HG03460 (cell line): ENCODE data around the gene ZNRF3.

Source experiments
- ATAC-seq: cut with Tn5 transposase; IDR thresholded peaks from one replicate; pipeline ENCODE4 v1.9.1; 2021; ENCODE audit not compliant: unreplicated experiment

Gene ZNRF3

DNA sequence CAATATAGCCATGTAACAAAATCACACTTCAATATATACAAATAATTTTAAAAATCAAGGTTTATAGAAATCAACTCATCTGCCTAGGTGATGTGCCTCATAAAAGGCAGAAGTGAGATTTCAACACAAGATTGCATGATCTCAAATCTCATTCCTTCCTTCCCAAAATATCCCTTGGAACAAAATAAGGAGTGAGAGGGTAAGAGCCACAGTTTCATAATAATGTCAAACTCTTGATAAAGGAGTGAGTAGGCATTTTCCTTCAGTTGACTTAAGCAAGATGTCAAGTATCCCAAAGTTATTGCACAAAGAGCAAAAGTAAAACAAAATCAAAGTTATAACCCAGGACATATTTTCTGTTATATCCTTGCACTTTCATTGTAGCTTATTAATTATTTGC is 97.0 kb downstream of the ZNRF3 start:
- no peak for ATAC-seq

DNA sequence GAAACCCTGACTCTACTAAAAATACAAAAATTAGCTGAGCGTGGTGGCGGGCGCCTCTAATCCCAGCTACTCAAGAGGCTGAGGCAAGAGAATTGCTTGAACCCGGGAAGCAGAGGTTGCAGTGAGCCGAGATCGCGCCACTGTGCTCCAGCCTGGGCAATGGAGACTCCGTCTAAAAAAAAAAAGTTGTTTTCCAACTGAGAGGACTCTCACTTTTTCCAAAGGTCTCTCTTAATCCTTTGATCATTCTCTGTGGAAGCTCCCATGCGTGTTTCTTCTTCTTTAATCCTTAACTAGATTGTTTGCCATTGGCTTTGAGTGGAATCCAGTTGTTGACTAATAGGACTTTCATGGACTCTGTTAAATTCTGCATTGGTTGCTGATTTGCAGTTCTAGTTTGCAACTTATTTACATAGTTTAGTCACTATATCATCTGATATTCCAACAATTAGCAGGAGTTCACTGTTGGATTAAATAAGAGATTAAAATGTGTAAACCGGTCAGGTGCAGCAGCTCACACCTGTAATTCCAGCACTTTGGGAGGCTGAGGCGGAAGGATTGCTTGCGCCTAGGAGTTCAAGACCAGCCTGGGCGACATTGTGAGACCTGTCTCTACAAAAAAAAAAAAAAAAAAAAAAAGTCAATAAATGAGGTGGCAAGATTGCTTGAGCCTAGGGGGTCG is 98.6 kb downstream of the ZNRF3 start:
- ATAC-seq, result no peak

DNA sequence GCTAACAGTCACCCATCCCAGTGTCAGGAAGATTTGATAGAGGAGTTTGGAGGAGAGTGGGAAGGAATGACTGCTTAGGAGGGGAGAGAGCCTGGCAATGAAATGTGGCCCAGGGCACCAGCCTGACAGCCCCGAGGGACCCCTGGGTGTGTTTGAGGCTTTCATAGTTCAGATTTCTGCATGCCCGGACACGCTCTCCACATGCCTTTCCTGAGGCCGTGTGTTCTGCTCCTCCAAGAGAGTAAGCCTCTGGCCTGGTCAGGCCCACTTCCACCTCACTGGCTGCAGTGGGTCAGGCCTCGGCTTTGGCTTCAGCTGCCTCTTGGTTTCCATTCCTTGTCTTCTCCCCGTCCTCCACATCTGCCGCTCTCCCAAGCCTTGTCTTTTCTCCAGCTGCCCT is 99.8 kb downstream of the ZNRF3 start:
- no peak for ATAC-seq

DNA sequence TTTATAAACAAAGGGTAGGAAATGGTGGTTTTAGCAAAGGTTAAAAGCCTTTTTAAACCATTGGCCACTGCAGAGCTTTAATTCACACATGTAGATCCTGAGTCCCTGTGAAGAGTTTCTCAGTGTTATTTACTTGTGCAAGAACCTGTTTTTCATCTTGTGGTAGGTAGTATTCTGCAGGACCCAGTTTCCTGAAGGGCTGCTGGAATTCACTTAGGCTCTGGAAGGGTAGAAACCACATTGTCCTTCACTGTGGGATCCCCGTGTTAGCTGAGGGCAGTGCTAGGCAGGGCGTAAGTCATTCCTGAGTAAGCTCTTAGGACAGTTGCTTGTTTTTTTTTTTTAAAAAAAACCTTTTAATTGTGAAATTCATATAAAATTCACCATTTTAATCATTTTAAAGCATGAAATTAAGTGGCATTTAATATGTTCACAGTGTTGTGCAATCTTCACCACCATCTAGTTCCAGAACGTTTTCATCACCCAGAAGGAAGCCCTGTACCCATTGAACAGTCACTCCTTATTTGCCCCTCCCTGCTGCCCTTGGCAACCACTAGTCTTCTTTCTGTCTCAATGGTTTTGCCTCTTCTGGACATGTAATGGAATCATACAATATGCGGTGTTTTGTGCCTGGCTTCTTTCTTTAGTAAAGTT is 100.5 kb downstream of the ZNRF3 start:
- no peak for ATAC-seq

DNA sequence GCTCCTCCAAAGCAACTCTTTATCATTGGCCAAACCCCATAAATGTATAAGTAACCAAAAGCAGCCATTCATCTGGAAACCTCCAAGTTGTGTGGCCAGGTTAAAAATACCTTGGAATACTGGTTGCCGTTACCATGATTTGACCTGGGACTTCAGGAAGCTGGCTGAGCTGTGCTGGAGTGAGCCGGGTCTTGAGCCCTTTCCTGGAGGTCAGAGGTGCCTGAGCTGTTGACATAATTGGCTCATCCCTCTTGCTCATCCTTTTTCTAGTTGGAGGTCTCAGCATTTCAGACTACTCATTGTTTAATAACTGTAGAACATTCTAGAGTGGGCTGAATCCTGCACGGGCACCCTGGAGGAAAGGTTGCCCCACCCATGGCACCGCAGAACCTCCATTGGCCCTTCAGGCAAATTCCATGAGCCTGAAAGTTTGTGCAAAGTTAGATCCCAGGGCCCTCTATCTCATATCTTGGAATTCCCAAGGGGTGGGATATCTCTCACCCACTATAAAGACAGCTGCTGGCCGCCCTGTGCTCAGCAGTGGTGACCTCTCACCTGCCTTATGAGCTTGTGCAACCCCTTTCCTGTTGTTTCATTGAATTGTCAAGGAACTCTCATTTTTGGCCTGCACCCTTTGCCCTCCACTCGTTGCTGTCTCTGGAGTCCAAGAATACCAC is 101.2 kb downstream of the ZNRF3 start:
- no peak for ATAC-seq

DNA sequence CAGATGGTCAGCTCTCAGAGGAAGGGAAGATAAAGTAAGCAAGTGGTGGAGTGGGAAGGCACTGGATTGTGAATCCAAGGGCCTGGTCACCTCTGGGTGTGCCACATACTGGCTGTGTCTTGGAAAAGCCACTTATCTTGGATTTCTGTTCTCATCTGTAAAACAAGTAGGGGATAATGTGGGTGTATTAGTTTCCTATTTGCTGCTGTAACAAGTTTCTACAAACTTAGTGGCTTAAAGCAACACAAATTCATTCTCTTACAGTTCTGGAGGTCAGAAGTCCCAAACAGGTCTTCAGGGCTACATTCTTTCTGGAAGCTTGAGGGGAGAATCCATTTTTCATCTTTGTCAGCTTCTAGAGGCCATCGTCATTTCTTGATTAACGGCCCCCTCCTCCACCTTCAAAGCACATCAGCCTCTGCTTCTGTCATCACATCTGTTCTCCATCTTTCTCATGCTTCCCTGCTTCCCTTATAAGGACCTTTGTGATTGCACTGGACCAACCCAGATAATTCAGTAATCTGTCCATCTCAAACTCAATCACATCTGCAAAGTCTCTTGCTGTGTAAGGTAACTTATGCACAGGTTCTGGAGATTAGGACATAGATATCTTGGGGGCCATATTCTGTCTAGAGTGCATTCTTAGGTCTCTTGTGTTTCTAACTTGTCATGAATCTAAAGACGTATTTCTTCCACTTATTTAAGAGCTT is 102.4 kb downstream of the ZNRF3 start:
- ATAC-seq, result no peak

DNA sequence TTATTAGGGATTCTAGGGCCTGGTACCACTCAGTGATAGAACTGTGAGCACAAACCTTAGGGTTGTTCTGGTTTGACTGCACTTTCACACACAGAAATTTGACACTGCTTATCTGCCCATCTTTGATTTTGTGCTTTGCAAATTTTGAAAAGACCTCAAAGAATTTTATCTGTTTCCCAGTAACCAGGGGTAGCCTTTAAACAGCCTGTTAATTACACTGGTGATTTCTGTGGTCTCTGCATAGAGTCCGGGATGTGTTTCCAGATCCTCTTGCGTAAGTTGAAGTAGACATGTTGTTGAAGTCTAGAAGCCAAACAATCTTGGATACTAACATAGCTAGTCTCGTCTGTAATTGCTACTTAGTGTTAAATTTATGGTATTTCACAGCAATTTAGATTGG is 103.0 kb downstream of the ZNRF3 start:
- no peak for ATAC-seq

DNA sequence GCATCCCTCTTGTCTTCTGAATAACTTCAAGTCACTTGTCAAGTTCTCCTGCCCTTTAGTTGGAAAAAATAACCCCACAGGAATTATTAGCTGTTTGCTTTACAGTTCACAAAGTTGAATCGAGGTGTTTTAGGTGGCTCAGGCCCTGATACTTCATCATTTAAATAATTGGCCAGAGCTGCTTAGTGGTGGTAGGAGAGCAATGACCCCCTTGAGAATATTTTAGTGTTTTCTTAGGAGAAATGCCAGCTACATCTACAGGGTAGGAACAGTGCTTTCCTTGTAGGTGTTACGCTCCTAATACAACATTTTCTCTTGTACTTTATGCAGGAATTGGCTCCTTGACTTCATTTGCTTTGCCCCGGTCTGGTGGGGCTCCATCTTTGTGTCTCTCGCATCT is 105.1 kb downstream of the ZNRF3 start:
- ATAC-seq, result no peak

DNA sequence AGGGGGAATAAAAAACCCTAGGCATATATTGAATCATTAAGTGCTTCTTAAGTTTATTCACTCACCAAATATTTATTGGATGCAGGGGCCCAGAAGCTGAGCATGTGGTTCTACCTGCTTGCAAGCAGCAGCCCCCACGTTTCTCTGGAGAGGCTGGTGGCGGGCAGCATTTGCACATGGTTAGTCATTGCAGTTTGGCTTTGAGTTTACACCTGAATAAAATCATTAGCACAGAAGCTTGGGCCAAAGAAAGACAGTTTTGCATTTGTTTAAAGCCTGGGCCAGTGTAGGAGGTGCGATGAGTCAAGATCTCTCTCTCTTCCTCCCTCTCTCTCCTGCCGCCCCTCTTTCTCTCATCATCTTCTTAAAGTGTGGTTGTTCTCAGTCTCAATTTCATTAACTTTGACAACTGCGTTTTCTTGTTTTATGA is 105.7 kb downstream of the ZNRF3 start:
- ATAC-seq, result no peak

DNA sequence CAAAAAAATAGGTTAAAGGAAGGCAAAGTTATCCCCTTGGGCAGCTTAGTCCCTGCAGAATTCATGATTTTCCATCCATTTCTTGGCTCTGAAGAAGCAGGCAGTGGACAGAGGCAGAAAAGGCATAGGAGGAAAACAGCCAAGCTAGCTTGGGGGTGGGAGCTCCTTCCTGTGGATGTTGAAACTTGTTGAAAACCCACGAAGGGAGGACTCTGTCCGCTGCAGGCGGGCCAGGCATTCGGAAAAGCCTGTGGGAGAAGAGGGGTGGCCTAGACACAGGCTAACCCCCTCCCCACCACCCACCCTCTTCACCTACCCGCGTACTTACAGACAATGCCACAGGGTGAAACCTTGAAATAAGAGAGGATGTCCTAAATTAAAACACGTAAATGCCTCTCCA is 106.1 kb downstream of the ZNRF3 start:
- no peak for ATAC-seq

DNA sequence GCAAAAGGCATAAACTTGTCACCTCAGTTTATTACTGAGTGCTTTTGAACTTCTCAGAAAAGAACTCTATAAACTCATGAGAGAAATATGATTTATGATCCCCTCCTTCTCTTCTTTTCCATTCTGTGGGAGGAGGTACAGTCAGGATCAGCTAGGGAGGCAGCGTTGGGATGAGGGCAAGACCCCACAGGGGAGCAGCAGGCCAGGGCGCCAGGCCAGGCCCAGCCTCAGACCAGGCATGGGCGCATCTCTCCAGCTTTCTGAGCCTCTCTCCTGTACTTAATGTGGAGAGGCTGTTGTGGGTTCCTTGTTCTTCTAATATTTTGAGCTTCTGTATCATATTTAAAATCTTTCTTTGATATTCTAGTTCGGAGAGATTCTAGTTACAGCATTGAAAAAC is 106.5 kb downstream of the ZNRF3 start:
- no peak for ATAC-seq

DNA sequence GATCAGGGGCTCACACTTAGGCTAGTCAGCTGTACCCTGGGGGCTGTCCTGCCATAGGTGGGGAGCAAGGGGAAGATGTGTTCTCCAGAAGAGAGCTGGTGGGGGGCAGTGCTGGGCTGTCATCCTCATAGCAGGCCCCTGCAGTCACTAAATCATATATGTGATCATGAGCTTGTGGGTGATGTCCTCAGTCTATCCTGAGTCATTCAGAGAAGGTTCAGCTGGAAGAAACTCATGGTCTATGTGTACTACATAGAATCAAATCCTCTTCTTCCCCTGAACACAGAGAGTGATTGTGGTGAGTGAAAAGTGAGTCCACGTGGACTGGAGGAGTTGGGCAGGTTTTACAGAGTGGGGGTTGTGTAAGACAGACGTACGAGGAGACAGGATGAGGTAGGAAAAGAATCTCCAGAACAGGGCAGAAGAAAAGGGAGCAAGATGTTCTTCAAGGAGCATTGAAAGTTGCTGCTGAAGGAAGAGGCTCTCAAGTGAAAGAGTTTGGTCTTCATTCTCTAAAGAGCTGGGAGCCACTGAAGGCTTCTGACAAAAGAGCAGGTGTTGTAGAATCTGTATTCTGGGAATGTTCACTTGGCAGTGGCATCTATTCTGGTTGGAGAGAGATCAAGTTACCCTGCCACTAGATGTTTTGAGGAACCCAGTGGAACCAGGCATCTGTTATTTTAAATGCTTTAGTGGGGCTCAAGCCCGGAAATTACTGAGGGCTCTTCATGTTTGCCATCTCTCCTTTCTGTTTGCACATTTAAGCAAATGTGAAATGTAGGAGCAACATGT is 109.4 kb downstream of the ZNRF3 start:
- no peak for ATAC-seq

DNA sequence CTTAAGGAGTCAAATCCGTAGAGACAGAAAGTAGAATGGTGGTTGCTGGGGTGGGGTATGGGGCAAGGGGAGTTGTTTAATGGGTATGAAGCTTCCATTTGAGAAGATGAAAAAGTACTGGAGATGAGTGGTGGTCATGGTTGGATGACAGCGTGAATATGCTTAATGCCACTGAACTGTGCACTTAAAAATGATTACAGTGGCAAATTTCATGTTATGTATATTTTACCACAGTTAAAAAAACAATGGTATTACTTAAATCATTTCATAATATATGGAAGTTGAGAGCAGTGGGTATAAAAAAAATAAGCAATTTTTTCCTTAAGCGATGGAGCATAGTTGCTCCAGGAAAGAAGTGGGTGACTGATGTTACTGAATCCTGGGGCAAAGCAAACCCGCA is 111.2 kb downstream of the ZNRF3 start:
- no peak for ATAC-seq

DNA sequence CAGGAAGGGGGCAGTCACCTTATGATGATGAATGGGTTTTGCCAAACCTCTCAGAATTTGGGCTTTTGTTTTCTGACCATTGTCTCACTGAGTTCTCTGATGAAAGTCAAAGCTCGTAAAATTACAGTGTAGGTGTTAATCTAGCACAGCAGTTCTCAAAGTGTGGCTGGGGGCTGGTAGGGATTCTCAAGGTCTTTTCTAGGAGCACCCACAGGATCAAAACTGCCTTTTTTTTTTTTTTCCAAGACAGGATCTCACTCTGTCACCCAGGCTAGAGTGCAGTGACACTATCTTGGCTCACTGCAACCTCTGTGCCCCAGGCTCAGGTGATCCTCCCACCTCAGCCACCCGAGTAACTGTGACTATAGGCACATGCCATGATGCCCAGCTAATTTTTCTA is 112.2 kb downstream of the ZNRF3 start:
- ATAC-seq, result no peak

DNA sequence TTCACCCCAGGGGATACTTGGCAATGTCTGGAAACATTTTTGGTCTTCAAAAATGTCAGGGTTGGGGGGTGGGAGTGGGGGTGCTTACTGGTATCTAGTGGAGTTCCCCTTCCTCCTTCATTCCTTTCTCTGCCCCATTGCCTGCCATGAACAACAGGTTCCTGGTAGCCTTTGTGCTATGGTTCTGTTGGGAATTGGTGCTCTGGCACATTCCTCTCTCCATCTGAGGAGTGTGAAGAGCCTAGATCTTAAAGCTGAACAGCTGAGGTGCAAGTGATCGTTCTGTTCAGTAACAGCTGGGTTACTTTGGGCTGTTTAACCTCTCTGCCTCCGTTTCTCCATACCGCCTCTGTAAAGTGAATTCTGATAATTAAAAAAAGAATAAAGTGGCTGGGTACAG is 114.0 kb downstream of the ZNRF3 start:
- ATAC-seq, result no peak

DNA sequence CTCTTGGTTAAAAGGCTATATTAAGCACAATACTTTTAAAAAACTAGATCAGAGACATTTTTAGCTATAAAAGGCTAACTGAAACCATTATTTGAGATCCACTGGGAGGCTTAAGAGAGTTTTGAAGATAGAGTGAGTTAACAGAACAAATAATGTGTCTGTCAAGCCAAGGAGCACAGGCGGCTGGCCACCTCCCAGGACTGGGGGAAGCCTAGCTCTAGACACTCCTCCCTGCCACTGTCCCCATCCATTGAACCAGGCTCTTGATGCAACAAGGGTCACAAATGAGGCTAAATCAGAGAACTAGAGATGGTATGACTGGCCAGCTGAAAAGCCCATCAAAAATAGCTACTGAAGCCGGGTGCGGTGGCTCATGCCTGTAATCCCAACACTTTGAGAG is 115.3 kb downstream of the ZNRF3 start:
- no peak for ATAC-seq

DNA sequence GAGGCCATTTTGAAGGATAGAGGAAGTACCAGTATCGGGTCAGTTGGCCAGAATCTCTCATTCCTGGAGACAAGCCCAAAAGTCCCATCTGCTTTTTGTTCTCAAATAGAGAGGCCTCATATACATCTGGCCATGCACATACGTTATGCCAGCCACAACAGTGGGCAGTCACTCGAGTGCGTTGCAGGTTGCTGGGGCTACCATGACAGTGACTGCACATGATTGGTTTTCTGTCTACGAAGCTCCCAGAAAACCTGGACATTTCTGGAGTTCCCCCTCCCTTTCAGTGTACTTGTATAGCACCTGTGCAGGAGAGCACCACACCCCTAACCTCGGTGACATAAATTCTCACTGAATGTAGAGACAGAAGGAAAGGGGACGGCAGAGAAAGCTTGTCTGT is 116.1 kb downstream of the ZNRF3 start:
- no peak for ATAC-seq

DNA sequence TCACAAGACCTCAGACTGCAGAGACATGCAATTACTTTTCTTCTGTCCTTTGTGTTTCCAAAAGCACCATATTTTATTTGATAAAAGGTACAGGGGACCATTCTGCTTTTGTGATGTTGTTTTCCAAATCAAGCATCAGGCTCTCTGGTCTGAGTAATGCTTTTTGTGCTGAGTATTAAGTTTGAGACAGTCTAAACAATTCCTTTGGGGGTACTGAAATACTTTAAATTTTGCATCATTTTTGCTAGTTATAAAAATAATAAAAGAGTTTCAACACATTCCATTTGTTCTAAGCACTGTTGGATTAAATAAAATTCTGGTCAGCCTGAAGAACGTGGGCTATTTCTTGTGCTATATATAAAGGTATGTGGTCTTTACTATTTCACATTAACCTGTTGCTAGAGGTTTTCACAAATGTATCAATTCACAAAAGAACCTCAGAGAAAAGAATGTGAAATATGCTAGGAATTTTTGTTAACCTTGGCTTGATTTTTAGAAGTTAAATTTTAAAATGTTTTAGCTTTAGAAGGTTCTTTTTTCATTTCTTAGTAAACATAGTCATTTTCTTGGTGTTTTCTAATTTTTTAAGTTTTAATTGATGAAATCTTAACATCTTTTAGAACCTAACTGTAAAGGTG is 116.7 kb downstream of the ZNRF3 start:
- no peak for ATAC-seq

DNA sequence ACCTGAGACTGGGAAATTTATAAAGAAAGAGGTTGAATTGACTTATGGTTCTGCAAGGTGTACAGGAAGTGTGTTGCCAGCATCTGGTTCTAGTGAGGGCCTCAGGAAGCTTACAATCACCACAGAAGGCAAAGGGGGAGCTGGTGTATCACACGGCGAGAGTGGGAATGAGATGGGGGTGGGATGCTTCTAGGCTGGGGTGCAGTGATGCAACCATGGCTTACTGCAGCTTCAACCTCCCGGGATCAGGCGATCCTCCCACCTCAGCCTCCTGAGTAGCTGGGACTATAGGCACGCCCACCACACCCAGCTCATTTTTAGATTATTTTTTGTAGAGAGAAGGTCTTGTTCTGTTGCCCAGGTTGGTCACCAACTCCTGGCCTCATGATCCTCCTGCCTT is 117.3 kb downstream of the ZNRF3 start:
- ATAC-seq, result no peak

DNA sequence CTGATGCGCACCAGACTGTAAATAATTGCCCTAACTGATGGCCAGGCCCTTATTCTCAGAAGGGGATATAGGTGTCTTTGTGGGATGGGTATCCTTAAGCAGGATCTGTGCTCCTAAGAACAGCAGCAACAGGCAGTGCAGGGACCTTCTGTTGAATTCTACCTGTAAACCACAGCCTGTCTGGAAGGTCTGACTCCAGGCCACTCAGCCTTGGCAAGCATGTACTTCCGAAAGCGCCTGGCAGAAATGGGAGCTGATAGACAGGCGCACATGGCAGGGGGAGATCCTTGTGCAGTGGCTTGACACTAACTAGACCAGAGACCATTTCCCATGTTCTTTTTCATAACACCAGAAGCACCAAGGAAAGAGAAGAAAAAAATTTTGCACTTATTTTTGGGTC is 119.2 kb downstream of the ZNRF3 start:
- no peak for ATAC-seq

DNA sequence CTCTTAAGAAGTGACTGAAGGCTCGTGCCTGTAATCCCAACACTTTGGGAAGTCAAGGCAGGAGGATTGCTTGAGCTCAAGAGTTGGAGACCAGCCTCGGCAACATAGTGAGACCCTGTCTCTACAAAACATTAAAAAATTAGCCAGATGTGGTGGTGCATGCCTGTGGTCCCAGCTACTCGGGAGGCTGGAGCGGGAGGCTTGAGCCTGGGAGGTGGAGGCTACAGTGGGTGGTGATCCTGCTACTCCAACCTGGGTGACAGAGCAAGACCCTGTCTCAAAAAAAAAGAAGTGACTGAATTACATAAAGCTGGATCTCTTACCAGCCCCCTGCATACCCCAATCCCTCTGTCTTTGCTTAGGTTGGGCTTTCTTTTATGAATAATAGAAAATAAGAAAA is 120.2 kb downstream of the ZNRF3 start:
- ATAC-seq, result no peak
